Keratinocyte (primary cell): ENCODE results near the gene STAG3.

Experiments used
- CTCF ChIP-seq, 3 experiments: IDR thresholded peaks in 1 of 3; conservative IDR thresholded peaks in 1 of 3; optimal IDR thresholded peaks in 1 of 3; 2 replicates in 2 of 3; 3 replicates in 1 of 3; pipeline versions ENCODE3 to v1.5.1; 2011; ENCODE audit warnings: low read length in 3 of 3, mild to moderate bottlenecking in 3 of 3, moderate library complexity in 2 of 3, control low read depth in 1 of 3, inconsistent platforms in 1 of 3; ENCODE audit not compliant: insufficient read depth in 2 of 3; ENCODE audit errors: extremely low read depth in 1 of 3
- EZH2 ChIP-seq: IDR thresholded peaks from one replicate; pipeline ENCODE4 v1.6.1; 2012; ENCODE audit warnings: inconsistent platforms, mild to moderate bottlenecking, low read length, moderate library complexity

DNA sequence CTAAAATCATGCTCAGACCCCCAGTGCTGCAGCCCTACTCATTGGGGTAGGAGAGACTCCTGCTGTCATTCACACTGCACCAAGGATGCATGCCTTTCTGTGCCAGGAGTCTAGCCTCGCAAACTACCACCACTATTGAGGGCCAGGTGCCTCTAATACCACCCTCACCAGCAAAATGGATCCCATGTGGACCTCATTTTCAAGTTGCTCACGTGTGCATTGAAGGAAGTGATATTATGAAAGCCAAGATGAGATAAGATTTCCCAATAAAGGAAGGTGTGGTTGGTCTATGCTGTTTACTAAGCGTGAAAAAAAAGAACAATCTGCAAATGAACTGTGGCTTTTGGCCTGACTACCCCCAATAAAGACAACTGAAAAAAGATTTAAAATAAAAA, 36.2 kb upstream of the STAG3 start:
- TF ChIP-seq EZH2 (no peak), CTCF (optimal IDR thresholded peaks at IDR 0.05 in 1 of 3, IDR thresholded peaks at IDR 0.05 in 1 of 3, conservative IDR thresholded peaks at IDR 0.05 in 1 of 3; ENCODE audit: extremely low read depth in 1 of 3, insufficient read depth in 2 of 3, low read length in 3 of 3) (no peak)
